Islet precursor cell (in vitro differentiated cells): ENCODE data around the gene ZNF705A.
"Not testable (repeated sequence)": the region's sequence is repeated elsewhere in the genome, so short reads cannot be mapped to it uniquely, and the experiment has no call there.

Experiments used
- DNase-seq: peaks from one replicate; pipeline ENCODE4 v3.0.0-alpha.2; 2018

ZNF705A gene

GRCh38 chr12:8188088-8188487, 31.3 kb downstream of the ZNF705A start:
- DNase-seq: not testable (repeated sequence)

GRCh38 chr12:8197685-8198308, 41.0 kb downstream of the ZNF705A start:
- not testable (repeated sequence) for DNase-seq

- DNase-seq: not testable (repeated sequence)
Measured at GRCh38 chr12:8218711-8219382, 62.0 kb downstream of the ZNF705A start.

DNA sequence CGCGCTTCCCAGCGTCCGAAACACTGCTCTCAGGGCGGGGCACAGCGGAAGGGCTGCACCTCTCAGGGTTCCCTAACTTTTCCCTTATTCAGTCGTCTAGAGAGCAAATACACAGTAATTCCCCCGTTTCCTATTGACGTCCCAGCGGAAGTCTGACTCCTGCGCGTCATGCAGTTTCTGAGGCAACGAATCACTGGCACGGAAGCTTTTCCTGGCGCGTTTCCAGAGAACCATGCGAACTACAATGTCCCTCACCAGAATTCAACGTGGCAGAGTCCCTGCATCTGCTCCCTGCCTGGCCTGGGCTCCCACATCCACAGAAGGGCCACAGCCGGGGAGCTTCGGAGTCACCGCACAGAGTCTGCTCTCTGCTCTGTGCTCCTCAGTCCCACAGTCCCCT, 64.6 kb downstream of the ZNF705A start:
- not testable (repeated sequence) for DNase-seq

- DNase-seq: not testable (repeated sequence)
Measured at GRCh38 chr12:8221844-8222243, 65.0 kb downstream of the ZNF705A start.

- not testable (repeated sequence) for DNase-seq
Measured at GRCh38 chr12:8222303-8222702, 65.5 kb downstream of the ZNF705A start.

DNA sequence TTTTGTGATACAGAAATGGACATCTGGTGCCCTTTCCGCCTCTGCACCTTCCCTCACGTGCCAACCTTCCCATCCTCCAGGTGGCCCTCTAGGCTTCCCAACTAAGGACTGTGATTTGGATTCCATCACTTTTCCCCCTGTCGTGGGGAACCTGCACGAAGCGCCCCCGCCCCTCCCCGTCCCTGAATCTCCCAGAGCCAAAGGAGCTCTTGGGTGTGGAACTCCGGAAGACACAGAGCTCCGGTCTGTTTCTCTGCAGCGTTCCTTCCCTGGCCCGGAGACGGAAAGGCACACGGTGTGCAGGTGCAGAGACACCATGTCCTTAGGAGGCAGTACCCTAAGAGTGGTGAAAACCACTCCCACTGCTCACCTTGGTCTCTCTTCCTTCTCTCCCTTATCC, 66.8 kb downstream of the ZNF705A start:
- not testable (repeated sequence) for DNase-seq

GRCh38 chr12:8224782-8225181, 68.0 kb downstream of the ZNF705A start:
- not testable (repeated sequence) for DNase-seq

DNA sequence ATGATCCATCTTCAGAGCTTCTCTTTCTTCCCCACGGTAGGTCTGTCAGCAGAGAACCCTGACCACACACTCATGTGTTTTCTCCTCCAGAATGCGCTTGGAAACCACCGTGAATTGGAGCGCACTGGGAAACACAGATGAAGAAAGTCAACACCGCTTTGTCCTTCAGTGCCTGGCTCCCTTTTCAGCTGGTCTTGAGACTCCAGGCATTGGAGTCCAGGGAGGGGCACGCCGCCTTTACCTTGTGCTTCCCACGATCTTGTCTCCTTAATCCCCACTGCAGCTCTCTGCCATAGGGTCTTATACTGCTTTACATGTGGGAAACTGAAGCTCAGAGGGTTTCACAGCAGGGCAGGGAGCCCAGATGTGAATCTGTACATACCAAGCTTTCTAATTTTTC, 69.5 kb downstream of the ZNF705A start:
- DNase-seq: no peak

DNA sequence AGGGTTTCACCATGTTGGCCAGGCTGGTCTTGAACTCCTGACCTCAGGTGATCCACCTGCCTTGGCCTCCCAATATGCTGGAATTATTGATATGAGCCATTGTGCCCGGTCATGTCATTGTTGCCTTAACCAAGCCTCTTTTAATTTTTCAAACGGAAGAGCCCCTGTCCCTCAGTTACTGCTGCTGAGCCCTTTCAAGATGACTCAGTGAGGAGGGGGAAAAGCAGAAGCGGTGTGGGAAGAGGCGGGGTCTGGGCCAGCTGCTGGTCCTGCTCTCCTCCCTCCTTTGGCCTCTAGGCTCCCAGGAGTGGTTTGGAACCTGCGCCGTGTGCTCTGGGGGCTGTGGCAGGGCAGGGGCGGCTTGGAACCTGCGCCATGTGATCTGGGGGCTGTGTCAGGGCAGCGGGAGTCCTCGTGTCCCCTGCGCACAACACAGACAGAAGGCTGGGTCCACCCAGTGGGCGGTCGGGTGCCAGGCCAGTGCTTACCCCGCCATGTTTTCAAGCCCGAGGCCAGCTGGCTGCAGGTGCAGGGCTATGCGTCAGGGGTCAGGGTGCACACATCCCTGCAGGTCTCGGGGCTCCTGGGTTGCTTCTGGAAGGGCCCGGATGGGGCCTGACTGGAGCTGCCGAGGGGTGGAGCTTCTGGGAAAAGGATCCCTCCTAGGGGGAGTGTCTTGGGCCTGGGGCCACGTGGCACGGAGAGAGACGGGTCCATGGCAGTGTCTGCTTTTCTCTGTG, 70.3 kb downstream of the ZNF705A start, which contains the start of gene FAM90A1:
Gene FAM90A1, minus strand, starts transcription at position 627 of the 740 bp plus-strand sequence. CDS start 2,786 bp downstream, outside the sequence.
- DNase-seq: peak; percentile 90

GRCh38 chr12:8227732-8228077, 70.9 kb downstream of the ZNF705A start:
- not testable (repeated sequence) for DNase-seq

GRCh38 chr12:8228607-8229006, 71.8 kb downstream of the ZNF705A start:
- DNase-seq: not testable (repeated sequence)

DNA sequence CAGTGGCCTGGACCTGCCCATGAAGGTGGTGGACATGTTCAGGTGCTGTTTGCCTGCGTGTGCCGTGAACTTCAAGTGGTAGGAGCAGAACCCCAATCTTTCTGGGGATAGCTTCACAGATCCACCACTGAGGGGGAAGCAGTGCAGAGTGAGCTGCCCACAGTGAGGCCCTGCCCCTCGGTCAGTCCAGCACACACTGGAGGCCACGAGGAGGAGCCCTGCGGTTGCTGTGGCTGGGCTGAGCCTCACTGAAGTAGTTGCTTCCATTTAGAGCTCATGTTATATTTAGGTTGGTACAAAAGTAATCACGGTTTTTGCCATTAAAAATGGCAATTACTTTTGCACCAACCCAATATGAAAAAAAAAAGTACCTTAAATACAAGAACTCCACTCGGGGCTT, 72.7 kb downstream of the ZNF705A start:
- DNase-seq: not testable (repeated sequence)
